Glutamatergic neuron (in vitro differentiated cells): ENCODE measurements around the gene EVI5. TPM values are rescaled to one million over a fixed set of nuclear protein-coding genes. Genes with fewer than 3 reads are reported as not detected.
"Not testable (repeated sequence)": the region's sequence is repeated elsewhere in the genome, so short reads cannot be mapped to it uniquely, and the experiment has no call there.

Source experiments
- DNase-seq: peaks from one replicate; pipeline ENCODE4 v3.0.0; 2022
- H3K27ac Mint-ChIP-seq: one replicate; pipeline ENCODE4 v1.8.0; 2020; ENCODE audit warnings: mild to moderate bottlenecking, mixed read lengths, inconsistent platforms; ENCODE audit not compliant: unreplicated experiment
- H3K27me3 Mint-ChIP-seq: one replicate; pipeline ENCODE4 v1.8.0; 2020; ENCODE audit warnings: mild to moderate bottlenecking, moderate library complexity, mixed read lengths, inconsistent platforms; ENCODE audit not compliant: unreplicated experiment
- H3K36me3 Mint-ChIP-seq: one replicate; pipeline ENCODE4 v1.8.0; 2020; ENCODE audit warnings: mild to moderate bottlenecking, mixed read lengths, inconsistent platforms; ENCODE audit not compliant: unreplicated experiment
- H3K4me1 Mint-ChIP-seq: one replicate; pipeline ENCODE4 v1.8.0; 2020; ENCODE audit warnings: mild to moderate bottlenecking, low read depth, mixed read lengths, inconsistent platforms; ENCODE audit not compliant: unreplicated experiment
- H3K4me3 Mint-ChIP-seq: one replicate; pipeline ENCODE4 v1.8.0; 2020; ENCODE audit warnings: mild to moderate bottlenecking, mixed read lengths, inconsistent platforms; ENCODE audit not compliant: unreplicated experiment
- H3K9me3 Mint-ChIP-seq: one replicate; pipeline ENCODE4 v1.8.0; 2020; ENCODE audit warnings: mild to moderate bottlenecking, moderate library complexity, mixed read lengths, inconsistent platforms; ENCODE audit not compliant: unreplicated experiment
- CTCF ChIP-seq: fragments of 200-600 bp; sonication (generic); IDR thresholded peaks from one replicate; pipeline ENCODE4 v1.5.0; 2021; ENCODE audit not compliant: partially characterized antibody, unreplicated experiment
- total RNA-seq: library from RNA; stranded (reverse); fragmentation: NEBNext Ultra II Directional; extraction: Animal tissue kit (Norgen Biotek cat#: 25700); gene quantifications from one replicate; pipeline ENCODE4 v1.2.1, GENCODE V29; 2021; ENCODE audit not compliant: unreplicated experiment

The EVI5 gene
- total RNA-seq, 1 donor from 2014 or later, result 19.5 TPM

GRCh38 chr1:92721886-92722285 is 63.0 kb downstream of the EVI5 start:
- H3K4me1 Mint-ChIP-seq, result no peaks in the 10 kb centered on the region
- no peak for TF ChIP-seq CTCF
- no peak overlapping the region for H3K27ac Mint-ChIP-seq
- H3K27me3 Mint-ChIP-seq, result peaks cover 6% of the 10 kb centered on the region
- DNase-seq, result no peak
- peaks cover 9% of the 10 kb centered on the region for H3K9me3 Mint-ChIP-seq
- H3K4me3 Mint-ChIP-seq, result no peak overlapping the region
- H3K36me3 Mint-ChIP-seq, result peaks cover 11% of the 10 kb centered on the region

GRCh38 chr1:92721157-92721556 is 63.8 kb downstream of the EVI5 start:
- H3K27me3 Mint-ChIP-seq, H3K27ac Mint-ChIP-seq, H3K4me3 Mint-ChIP-seq, DNase-seq, H3K4me1 Mint-ChIP-seq, H3K9me3 Mint-ChIP-seq: not testable (repeated sequence)
- peaks cover 13% of the 10 kb centered on the region for H3K36me3 Mint-ChIP-seq

GRCh38 chr1:92715476-92715951 is 69.4 kb downstream of the EVI5 start:
- not testable (repeated sequence) for H3K27me3 Mint-ChIP-seq, H3K4me3 Mint-ChIP-seq, DNase-seq, H3K27ac Mint-ChIP-seq, H3K36me3 Mint-ChIP-seq, H3K4me1 Mint-ChIP-seq, H3K9me3 Mint-ChIP-seq

- Mint-ChIP-seq H3K27ac (no peak overlapping the region), H3K27me3 (peaks cover 6% of the 10 kb centered on the region), H3K4me3 (no peak overlapping the region), H3K9me3 (peaks cover 5% of the 10 kb centered on the region), H3K4me1 (peaks cover 1% of the 10 kb centered on the region), H3K36me3 (peaks cover 5% of the 10 kb centered on the region)
- TF ChIP-seq CTCF, result no peak
- no peak for DNase-seq
Measured at GRCh38 chr1:92713939-92714338, 71.0 kb downstream of the EVI5 start.

GRCh38 chr1:92711473-92712165 is 73.3 kb downstream of the EVI5 start:
- H3K27me3 Mint-ChIP-seq, result no peaks in the 10 kb centered on the region
- no peak for DNase-seq
- no peaks in the 10 kb centered on the region for H3K9me3 Mint-ChIP-seq
- H3K4me1 Mint-ChIP-seq, result peaks cover 1% of the 10 kb centered on the region
- no peaks in the 10 kb centered on the region for H3K36me3 Mint-ChIP-seq
- H3K4me3 Mint-ChIP-seq, result no peak overlapping the region
- H3K27ac Mint-ChIP-seq, result no peak overlapping the region
- no peak for TF ChIP-seq CTCF

GRCh38 chr1:92709738-92710137 is 75.2 kb downstream of the EVI5 start:
- Mint-ChIP-seq H3K36me3 (no peaks in the 10 kb centered on the region), H3K4me1 (peaks cover 1% of the 10 kb centered on the region), H3K9me3 (no peaks in the 10 kb centered on the region), H3K4me3 (no peak overlapping the region), H3K27me3 (no peaks in the 10 kb centered on the region), H3K27ac (no peak overlapping the region)
- TF ChIP-seq CTCF, result no peak
- peak; percentile 23 for DNase-seq
